PC-3 (cell line): Measurements from ENCODE around the gene SMIM7. TPM values are rescaled to one million over a fixed set of nuclear protein-coding genes. Genes with fewer than 3 reads are reported as not detected.

Experiments used
- ATAC-seq: fragments of 200-7000 bp; cut with Tn5 transposase; 2 replicates; pipeline ENCODE4 v1.9.1; 2020; ENCODE audit warnings: mild to moderate bottlenecking, moderate library complexity
- BruUV-seq: library from RNA; stranded (reverse); fragments of 400-500 nt; replicated peaks from 2 replicates; lab custom pipeline; 2021; lab: Mats Ljungman, UMichigan
- CTCF ChIA-PET: fragments of 300-600 bp; sonication (Branson Sonifier 250); formaldehyde crosslinking; loops from one replicate; lab custom pipeline; 2022; ENCODE audit warnings: antibody characterized with exemption; lab: Charles Lee
- POLR2A ChIA-PET: fragments of 300-600 bp; sonication (Branson Sonifier 250); formaldehyde crosslinking; loops from one replicate; lab custom pipeline; 2022; ENCODE audit warnings: antibody characterized with exemption; ENCODE audit not compliant: unreplicated experiment; lab: Charles Lee
- DNase-seq: peaks from one replicate; pipeline ENCODE4 v3.0.0-alpha.2; 2015
- H2AFZ ChIP-seq: fragments of 300-600 bp; sonication (generic); 2 replicates; pipeline ENCODE4 v1.6.0; 2016; ENCODE audit warnings: antibody characterized with exemption, low read length
- H3F3A ChIP-seq: fragments of 300-600 bp; sonication (generic); one replicate; pipeline ENCODE4 v1.6.0; 2017; ENCODE audit warnings: antibody characterized with exemption, low read length, control low read depth, mild to moderate bottlenecking; ENCODE audit not compliant: unreplicated experiment
- H3K27ac ChIP-seq: fragments of 300-600 bp; sonication (generic); 2 replicates; pipeline ENCODE4 v1.5.1; 2016; ENCODE audit warnings: mild to moderate bottlenecking, low read length
- H3K27me3 ChIP-seq: fragments of 300-600 bp; sonication (generic); 2 replicates; pipeline ENCODE4 v1.6.1; 2016; ENCODE audit warnings: low read length, mixed read lengths
- H3K36me3 ChIP-seq: fragments of 300-600 bp; sonication (generic); 2 replicates; pipeline ENCODE4 v1.6.1; 2016; ENCODE audit warnings: low read depth, mixed run types, low read length, mixed read lengths
- H3K4me1 ChIP-seq: fragments of 300-600 bp; sonication (generic); 2 replicates; pipeline ENCODE4 v1.5.1; 2016; ENCODE audit warnings: low read length; ENCODE audit not compliant: insufficient read depth
- H3K4me2 ChIP-seq: fragments of 300-600 bp; sonication (generic); 2 replicates; pipeline ENCODE4 v1.6.0; 2016; ENCODE audit warnings: low read length
- H3K4me3 ChIP-seq: fragments of 300-600 bp; sonication (generic); 2 replicates; pipeline ENCODE4 v1.5.1; 2016; ENCODE audit warnings: mild to moderate bottlenecking, low read length, mixed read lengths
- H3K79me2 ChIP-seq: fragments of 300-600 bp; sonication (generic); 2 replicates; pipeline ENCODE4 v1.6.1; 2017; ENCODE audit warnings: low read length, mixed read lengths
- H3K9ac ChIP-seq: fragments of 300-600 bp; sonication (generic); 2 replicates; pipeline ENCODE4 v1.6.0; 2016; ENCODE audit warnings: mild to moderate bottlenecking, low read length
- H3K9me2 ChIP-seq: fragments of 300-600 bp; sonication (generic); replicated peaks from 2 replicates; pipeline ENCODE4 v1.6.1; 2016; ENCODE audit warnings: mixed run types, low read length, mixed read lengths
- H3K9me3 ChIP-seq: fragments of 300-600 bp; sonication (generic); 2 replicates; pipeline ENCODE4 v1.6.1; 2016; ENCODE audit warnings: low read length, mixed read lengths
- H4K20me1 ChIP-seq: fragments of 300-600 bp; sonication (generic); 2 replicates; pipeline ENCODE4 v1.6.1; 2016; ENCODE audit warnings: low read length, mixed read lengths
- CTCF ChIP-seq: fragments of 300-600 bp; sonication (generic); conservative IDR thresholded peaks from 2 replicates; pipeline ENCODE4 v1.5.1; 2017; ENCODE audit warnings: antibody characterized with exemption, low read depth, mild to moderate bottlenecking, low read length
- EZH2 ChIP-seq: fragments of 300-600 bp; sonication (generic); IDR thresholded peaks from one replicate; pipeline ENCODE4 v1.6.1; 2017; ENCODE audit warnings: antibody characterized with exemption, mild to moderate bottlenecking, low read length; ENCODE audit not compliant: unreplicated experiment
- EZH2phosphoT487 ChIP-seq: fragments of 300-600 bp; sonication (generic); IDR thresholded peaks from 2 replicates; pipeline ENCODE4 v1.6.1; 2018; ENCODE audit warnings: mild to moderate bottlenecking, antibody characterized with exemption, low read length, borderline replicate concordance
- intact Hi-C: fragments of 100-400 bp; cut with micrococcal nuclease; formaldehyde crosslinking; loops from 2 replicates; pipeline ENCODE4 v1.9.0; 2023
- total RNA-seq: library from RNA; depleted of rRNA; stranded (reverse); fragments of >200 nt; gene quantifications from 2 replicates; pipeline ENCODE4 v1.2.3, GENCODE V29; 2014

Gene SMIM7
- total RNA-seq, 1 experiment from 2014 or later = 74.1 TPM

- Histone ChIP-seq H3K9me3 (no peaks in the 10 kb centered on the region), H3K9me2 (no peaks in the 10 kb centered on the region), H3K4me3 (no peak overlapping the region), H3F3A (no peaks in the 10 kb centered on the region), H3K27ac (no peak overlapping the region), H4K20me1 (no peaks in the 10 kb centered on the region), H3K4me2 (no peak overlapping the region), H3K79me2 (no peaks in the 10 kb centered on the region), H2AFZ (no peak overlapping the region), H3K9ac (no peak overlapping the region), H3K36me3 (no peaks in the 10 kb centered on the region), H3K27me3 (no peaks in the 10 kb centered on the region), H3K4me1 (no peaks in the 10 kb centered on the region)
- BruUV-seq = no TSS peak
- TF ChIP-seq EZH2 (no peak), EZH2phosphoT487 (no peak), CTCF (no peak)
- DNase-seq = no peak
- intact Hi-C loops = no loop called here
- POLR2A ChIA-PET = no interaction called here
- CTCF ChIA-PET = no interaction called here
- ATAC-seq = no peak
Measured at GRCh38 chr19:16698914-16699313, 39.0 kb upstream of the SMIM7 start.

- H2AFZ ChIP-seq = no peak overlapping the region
- no peaks in the 10 kb centered on the region for H3K27me3 ChIP-seq
- CTCF ChIA-PET = no interaction called here
- TF ChIP-seq EZH2 (no peak), EZH2phosphoT487 (no peak)
- H3K9me3 ChIP-seq = no peaks in the 10 kb centered on the region
- H3K79me2 ChIP-seq = no peaks in the 10 kb centered on the region
- ATAC-seq (no peak), DNase-seq (no peak)
- POLR2A ChIA-PET = no interaction called here
- peaks cover 7% of the 10 kb centered on the region for H3K4me1 ChIP-seq
- no peaks in the 10 kb centered on the region for H3K9me2 ChIP-seq
- H3F3A ChIP-seq = no peaks in the 10 kb centered on the region
- no peak overlapping the region for H3K27ac ChIP-seq
- no peak overlapping the region for H3K9ac ChIP-seq
- H4K20me1 ChIP-seq = no peaks in the 10 kb centered on the region
- no peak overlapping the region for H3K4me3 ChIP-seq
- H3K36me3 ChIP-seq = no peaks in the 10 kb centered on the region
- intact Hi-C loops = no loop called here
- no TSS peak for BruUV-seq
- no peak overlapping the region for H3K4me2 ChIP-seq
Measured at GRCh38 chr19:16688084-16688483, 28.1 kb upstream of the SMIM7 start.

- intact Hi-C loops = no loop called here
- Histone ChIP-seq H3K36me3 (0 out of 2 replicates have a peak, but pooled peaks cover 5% of the 10 kb centered on the region), H3K9ac (no peak overlapping the region), H3K27me3 (no peaks in the 10 kb centered on the region), H3K4me3 (no peak overlapping the region), H3K4me1 (peaks cover 7% of the 10 kb centered on the region), H3K9me3 (no peaks in the 10 kb centered on the region), H3K9me2 (no peaks in the 10 kb centered on the region), H4K20me1 (no peaks in the 10 kb centered on the region), H2AFZ (no peak overlapping the region), H3F3A (no peaks in the 10 kb centered on the region), H3K79me2 (no peaks in the 10 kb centered on the region), H3K27ac (no peak overlapping the region), H3K4me2 (no peak overlapping the region)
- POLR2A ChIA-PET = no interaction called here
- CTCF ChIA-PET = interaction anchor here (0.6 kb wide), 1 partner anchor 88 kb away, joined by 7 read pairs; no protein-coding TSS in a partner anchor
- TF ChIP-seq CTCF (no peak), EZH2 (no peak), EZH2phosphoT487 (no peak)
- ATAC-seq (no peak), DNase-seq (no peak)
- BruUV-seq = no TSS peak
Measured at GRCh38 chr19:16684216-16684615, 24.3 kb upstream of the SMIM7 start.
